ENCODE data around the gene TRIM44. TPM values are rescaled to one million over a fixed set of nuclear protein-coding genes. Genes with fewer than 3 reads are reported as not detected.

TRIM44 gene
- total RNA-seq, 2 experiments from 2014 or later: 11.3 to 19.9 TPM

GRCh38 chr11:35794850-35795249 lies 132.3 kb downstream of the TRIM44 start:
- Histone ChIP-seq H3K4me2 (ENCODE audit: low read length) (no peak overlapping the region), H3K27ac (ENCODE audit: low read depth, low read length, poor library complexity, severe bottlenecking) (no peak overlapping the region), H3K9me3 (ENCODE audit: low read length) (no peaks in the 10 kb centered on the region), H3K36me3 (ENCODE audit: insufficient read depth, low read length) (no peaks in the 10 kb centered on the region), H3K9me2 (ENCODE audit: insufficient read depth, low read length) (no peaks in the 10 kb centered on the region; the same call in 1 of the 2 replicates), H2AFZ (ENCODE audit: low read length) (no peak overlapping the region), H3K79me2 (ENCODE audit: insufficient read depth, low read depth, low read length) (no peaks in the 10 kb centered on the region), H4K20me1 (ENCODE audit: insufficient read depth, low read length) (no peaks in the 10 kb centered on the region), H3K4me3 (ENCODE audit: low read depth, low read length, poor library complexity, severe bottlenecking) (no peak overlapping the region), H3K4me1 (ENCODE audit: insufficient read depth, low read length, poor library complexity, severe bottlenecking) (no peaks in the 10 kb centered on the region)
- CTCF ChIA-PET (ENCODE audit: unreplicated experiment): no interaction called here
- BruUV-seq (replicated peaks): no TSS peak
- TF ChIP-seq CTCF (conservative IDR thresholded peaks at IDR 0.05; ENCODE audit: low read length): no peak
- no peak for TF ChIP-seq EZH2phosphoT487 (IDR thresholded peaks at IDR 0.05; ENCODE audit: borderline replicate concordance, low read depth, low read length)
- intact Hi-C loops (cut with micrococcal nuclease; ENCODE audit: unreplicated experiment): no loop called here
- POLR2A ChIA-PET: no interaction called here
- no peak for DNase-seq (ENCODE audit: low spot score)

- no peaks in the 10 kb centered on the region for H3K9me3 ChIP-seq (ENCODE audit: low read length)
- no peaks in the 10 kb centered on the region for H3K36me3 ChIP-seq (ENCODE audit: insufficient read depth, low read length)
- H3K9me2 ChIP-seq (ENCODE audit: insufficient read depth, low read length): no peaks in the 10 kb centered on the region; the same call in 1 of the 2 replicates
- no peaks in the 10 kb centered on the region for H3K4me1 ChIP-seq (ENCODE audit: insufficient read depth, low read length, poor library complexity, severe bottlenecking)
- DNase-seq (ENCODE audit: low spot score): no peak
- CTCF ChIA-PET (ENCODE audit: unreplicated experiment): no interaction called here
- POLR2A ChIA-PET: no interaction called here
- H3K27ac ChIP-seq (ENCODE audit: low read depth, low read length, poor library complexity, severe bottlenecking): no peak overlapping the region
- H3K4me2 ChIP-seq (ENCODE audit: low read length): no peak overlapping the region
- no peak overlapping the region for H2AFZ ChIP-seq (ENCODE audit: low read length)
- no peaks in the 10 kb centered on the region for H3K79me2 ChIP-seq (ENCODE audit: insufficient read depth, low read depth, low read length)
- intact Hi-C loops (cut with micrococcal nuclease; ENCODE audit: unreplicated experiment): no loop called here
- no peak overlapping the region for H3K4me3 ChIP-seq (ENCODE audit: low read depth, low read length, poor library complexity, severe bottlenecking)
- BruUV-seq (replicated peaks): no TSS peak
- TF ChIP-seq CTCF (conservative IDR thresholded peaks at IDR 0.05; ENCODE audit: low read length) (no peak), EZH2phosphoT487 (IDR thresholded peaks at IDR 0.05; ENCODE audit: borderline replicate concordance, low read depth, low read length) (no peak)
- no peaks in the 10 kb centered on the region for H4K20me1 ChIP-seq (ENCODE audit: insufficient read depth, low read length)
Observed at GRCh38 chr11:35796562-35796961, 134.0 kb downstream of the TRIM44 start.

GRCh38 chr11:35798423-35798822 lies 135.8 kb downstream of the TRIM44 start:
- no peaks in the 10 kb centered on the region for H4K20me1 ChIP-seq (ENCODE audit: insufficient read depth, low read length)
- H3K36me3 ChIP-seq (ENCODE audit: insufficient read depth, low read length): no peaks in the 10 kb centered on the region
- ChIA-PET POLR2A (interaction anchor here (0.6 to 1.0 kb wide), 3 partner anchors 13 to 1498 kb away, joined by 3 read pairs; no protein-coding TSS in a partner anchor), CTCF (ENCODE audit: unreplicated experiment) (no interaction called here)
- no peaks in the 10 kb centered on the region; the same call in 1 of the 2 replicates for H3K9me2 ChIP-seq (ENCODE audit: insufficient read depth, low read length)
- H2AFZ ChIP-seq (ENCODE audit: low read length): no peak overlapping the region
- TF ChIP-seq EZH2phosphoT487 (IDR thresholded peaks at IDR 0.05; ENCODE audit: borderline replicate concordance, low read depth, low read length) (no peak), CTCF (conservative IDR thresholded peaks at IDR 0.05; ENCODE audit: low read length) (no peak)
- no peak overlapping the region for H3K4me3 ChIP-seq (ENCODE audit: low read depth, low read length, poor library complexity, severe bottlenecking)
- DNase-seq (ENCODE audit: low spot score): no peak
- no peak overlapping the region for H3K27ac ChIP-seq (ENCODE audit: low read depth, low read length, poor library complexity, severe bottlenecking)
- BruUV-seq (replicated peaks): no TSS peak
- no peak overlapping the region for H3K4me2 ChIP-seq (ENCODE audit: low read length)
- H3K9me3 ChIP-seq (ENCODE audit: low read length): no peaks in the 10 kb centered on the region
- H3K4me1 ChIP-seq (ENCODE audit: insufficient read depth, low read length, poor library complexity, severe bottlenecking): no peaks in the 10 kb centered on the region
- intact Hi-C loops (cut with micrococcal nuclease; ENCODE audit: unreplicated experiment): no loop called here
- no peaks in the 10 kb centered on the region for H3K79me2 ChIP-seq (ENCODE audit: insufficient read depth, low read depth, low read length)
